ENCODE results near the gene CDK14.
"Not testable (repeated sequence)": the region's sequence is repeated elsewhere in the genome, so short reads cannot be mapped to it uniquely, and the experiment has no call there.

The CDK14 gene

DNA sequence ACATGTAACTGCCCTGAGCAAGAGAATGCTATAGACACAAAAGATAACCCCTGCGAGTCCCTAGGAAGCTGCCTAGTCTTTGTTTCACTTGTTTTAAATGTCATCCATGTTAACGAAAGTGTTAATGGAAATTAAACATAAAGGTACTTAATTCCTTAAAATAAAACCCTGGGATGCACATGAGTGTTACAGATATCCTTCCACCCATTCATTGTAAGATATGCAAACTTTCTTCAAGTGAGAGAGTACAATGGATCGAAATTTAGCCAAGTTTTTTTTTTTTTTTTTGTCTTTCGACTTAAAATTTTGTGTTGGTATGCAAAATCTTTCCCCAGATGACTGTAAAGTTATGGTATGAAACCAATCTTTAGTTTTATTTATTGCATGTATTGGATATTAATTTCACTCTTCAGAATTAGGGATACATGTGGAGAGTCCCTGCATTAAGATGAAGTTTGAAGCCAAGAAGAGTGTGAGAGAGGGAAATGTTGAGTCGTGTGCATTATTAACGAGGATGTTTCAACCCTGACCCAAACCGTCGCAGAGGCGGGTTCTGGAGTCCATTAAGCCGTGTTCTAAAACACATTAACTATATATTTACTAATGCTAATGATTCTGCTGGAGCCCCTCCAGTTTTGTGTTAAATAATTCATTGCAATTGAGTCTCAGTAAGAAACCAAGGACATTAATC is 1.6 kb downstream of the CDK14 start:
- DNase-seq = no peak

GRCh38 chr7:90599038-90599437 is 2.9 kb downstream of the CDK14 start:
- DNase-seq = no peak

DNA sequence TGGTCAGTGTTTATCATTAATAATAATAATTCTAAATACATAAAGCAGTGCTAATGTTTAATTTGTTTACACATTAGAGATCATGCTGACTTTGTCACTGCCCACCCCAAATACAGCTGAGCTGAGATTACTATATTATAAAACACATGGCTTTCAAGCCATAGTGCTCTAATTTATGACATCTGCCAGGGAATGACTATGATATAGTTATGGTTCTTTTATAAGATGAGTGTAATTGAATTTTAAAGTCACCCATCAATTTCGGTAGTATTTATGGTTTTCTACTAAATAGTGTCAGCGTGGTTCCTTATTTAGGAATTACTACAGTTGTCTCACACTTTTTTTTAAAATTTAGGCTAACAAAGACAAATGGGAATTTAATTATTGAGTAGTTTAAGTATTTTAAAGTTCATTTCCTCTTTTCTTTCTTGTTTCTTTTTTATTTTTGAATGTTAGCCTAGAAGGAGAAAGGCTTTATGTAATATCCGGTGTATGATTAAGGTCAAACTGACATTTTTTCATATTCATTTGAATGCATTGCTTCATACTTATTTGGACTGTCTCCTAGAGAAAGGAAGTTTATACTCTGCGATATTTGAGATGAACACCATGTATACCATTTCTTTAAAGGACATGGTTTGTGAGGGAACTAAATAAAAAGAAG is 3.9 kb downstream of the CDK14 start:
- no peak for DNase-seq

GRCh38 chr7:90602303-90602702 is 6.2 kb downstream of the CDK14 start:
- DNase-seq = no peak

GRCh38 chr7:90603346-90603745 is 7.2 kb downstream of the CDK14 start:
- DNase-seq = no peak

DNA sequence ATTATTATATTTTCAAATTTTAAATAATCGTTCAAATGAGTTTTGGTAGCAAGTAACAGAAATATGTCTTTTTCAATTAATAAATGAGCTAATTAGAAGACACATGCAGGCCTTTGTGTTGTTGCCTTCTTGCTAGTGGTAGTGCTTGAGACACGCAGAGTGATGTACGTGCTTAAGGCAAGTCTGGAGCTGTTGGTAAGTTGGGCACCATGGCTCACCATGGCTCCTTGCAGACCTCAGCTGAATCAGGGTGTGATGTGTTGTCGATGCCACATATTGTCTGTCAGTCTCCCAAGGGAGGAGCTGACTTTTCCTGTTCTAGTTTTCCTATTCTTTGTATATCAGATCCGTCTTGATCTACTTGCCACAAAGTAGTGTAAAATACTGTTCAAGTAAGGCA is 8.3 kb downstream of the CDK14 start:
- no peak for DNase-seq

DNA sequence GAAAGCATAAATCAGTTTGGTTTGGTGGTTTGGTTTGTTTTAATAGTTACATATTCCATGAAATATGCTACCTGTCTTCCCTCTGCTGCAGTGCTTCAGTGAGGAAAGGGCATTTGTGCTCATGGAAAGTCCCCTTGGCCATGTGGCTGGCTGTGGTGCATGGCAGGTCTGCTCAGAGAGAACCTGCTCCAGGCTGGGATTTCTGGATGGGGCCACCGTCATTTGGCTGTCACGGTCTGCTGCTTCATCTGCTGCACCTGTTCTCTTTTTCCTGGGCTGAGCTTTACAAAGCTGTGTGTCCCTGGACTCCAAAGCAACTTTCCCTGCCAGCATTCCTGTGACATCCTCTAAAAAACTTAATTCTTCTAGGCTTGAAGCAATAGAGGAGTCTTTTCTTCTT is 8.9 kb downstream of the CDK14 start:
- DNase-seq = no peak

DNA sequence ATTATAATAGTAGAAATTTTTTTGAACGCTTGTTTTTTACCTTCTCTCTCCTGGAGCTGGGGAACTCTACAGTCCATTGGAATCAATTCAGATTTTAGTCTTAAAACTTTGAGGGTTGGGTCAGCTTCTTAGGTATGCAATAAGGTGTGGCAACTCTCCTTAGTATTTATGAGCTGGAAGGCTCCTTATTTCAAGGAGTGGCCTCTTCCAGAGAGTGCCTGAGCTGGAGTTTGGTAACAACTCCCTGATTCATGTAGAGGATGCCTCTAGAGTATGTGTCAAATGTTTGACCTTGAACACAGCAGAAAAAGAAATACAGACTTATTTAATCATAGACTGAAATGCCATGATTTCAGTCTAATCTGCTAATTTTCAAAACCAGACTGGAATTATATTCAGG is 11.1 kb downstream of the CDK14 start:
- DNase-seq = no peak

DNA sequence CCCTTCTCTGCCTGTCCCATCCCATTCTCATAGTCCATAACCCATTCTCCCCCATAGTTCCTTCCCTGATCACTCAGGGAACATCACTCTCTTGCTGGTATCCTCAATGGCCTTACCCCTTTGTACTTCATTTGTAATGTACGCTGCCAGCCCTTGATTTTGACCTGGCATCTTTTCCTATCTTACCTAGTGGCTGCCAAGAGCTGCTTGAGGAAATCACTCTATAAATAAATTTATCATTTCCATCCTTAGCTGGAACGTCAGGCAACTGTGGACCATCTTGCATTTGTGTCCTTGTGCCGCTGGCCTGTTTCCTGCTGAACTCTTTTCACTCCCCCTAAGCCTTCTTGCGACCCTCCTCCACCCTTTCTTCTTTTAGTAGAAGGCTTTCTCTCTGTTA is 14.0 kb downstream of the CDK14 start:
- no peak for DNase-seq

GRCh38 chr7:90611115-90611514 is 15.0 kb downstream of the CDK14 start:
- no peak for DNase-seq

- DNase-seq = no peak
Observed at GRCh38 chr7:90613088-90613498, 17.0 kb downstream of the CDK14 start.

- DNase-seq = no peak
Observed at GRCh38 chr7:90617442-90617841, 21.3 kb downstream of the CDK14 start.

DNA sequence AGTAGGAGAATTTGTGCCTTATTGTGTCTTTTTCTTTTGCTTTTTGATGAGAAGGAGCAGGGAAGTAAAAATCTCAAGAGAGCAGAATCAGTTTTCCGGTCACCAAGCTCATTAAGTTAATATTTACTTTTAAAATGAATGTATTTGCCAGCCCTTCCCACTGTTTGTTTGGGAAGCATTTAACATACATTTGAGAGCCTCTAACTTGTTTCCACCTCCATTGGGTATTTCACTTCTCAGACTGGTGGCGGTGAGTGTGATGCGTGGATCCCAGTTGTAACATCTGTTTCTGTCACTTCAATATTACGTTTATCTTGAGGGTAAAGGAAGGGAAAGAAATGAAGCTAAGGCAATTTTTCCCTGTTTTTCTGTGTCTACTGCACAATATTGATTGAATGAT is 22.8 kb downstream of the CDK14 start:
- no peak for DNase-seq

DNA sequence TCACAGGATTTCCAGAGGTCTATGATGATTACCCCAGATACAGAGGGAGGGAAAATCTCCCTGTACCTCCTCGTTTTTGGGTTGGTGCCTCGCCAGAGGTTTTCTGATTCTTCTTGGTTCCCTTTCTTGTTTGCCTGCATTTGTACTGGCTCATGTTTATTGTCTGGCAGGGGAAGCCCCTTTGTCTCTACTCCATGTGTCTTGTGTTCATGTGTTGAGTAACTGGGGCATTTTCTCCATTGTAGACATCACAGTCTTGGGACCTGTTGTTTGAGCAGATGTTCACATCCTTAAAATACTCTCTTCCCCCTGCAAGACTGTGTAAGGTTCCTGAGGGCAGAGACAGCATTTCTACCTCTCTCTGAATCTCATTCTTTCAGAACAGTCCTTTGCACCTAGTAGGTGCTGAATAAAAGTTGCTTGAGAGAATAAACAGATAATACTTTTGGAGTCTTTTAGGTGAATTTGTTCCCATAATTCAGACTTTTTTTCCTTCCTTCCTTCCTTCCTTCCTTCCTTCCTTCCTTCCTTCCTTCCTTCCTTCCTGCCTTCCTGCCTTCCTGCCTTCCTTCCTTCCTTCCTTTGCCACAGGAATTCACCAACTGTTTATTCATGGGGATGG is 25.1 kb downstream of the CDK14 start:
- DNase-seq = no peak

DNA sequence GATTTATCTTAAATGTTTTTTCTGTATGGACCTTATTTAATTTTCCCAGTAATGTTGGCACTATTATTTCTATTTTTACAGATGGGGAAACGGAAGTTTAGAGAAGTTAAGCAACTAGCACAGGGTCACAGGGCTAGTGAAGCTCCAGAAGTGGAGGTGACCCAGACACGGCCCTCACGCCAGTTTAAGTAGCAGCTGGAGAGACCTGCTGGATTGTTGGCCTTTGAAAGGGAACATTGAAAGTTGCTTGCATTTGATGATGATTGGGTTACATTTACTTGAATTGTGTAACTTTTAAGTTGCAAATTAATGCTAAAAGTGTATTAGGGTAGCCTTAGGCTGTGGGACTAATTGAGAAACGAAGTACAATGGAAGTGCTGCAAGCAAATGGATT is 25.6 kb downstream of the CDK14 start:
- DNase-seq = no peak

DNA sequence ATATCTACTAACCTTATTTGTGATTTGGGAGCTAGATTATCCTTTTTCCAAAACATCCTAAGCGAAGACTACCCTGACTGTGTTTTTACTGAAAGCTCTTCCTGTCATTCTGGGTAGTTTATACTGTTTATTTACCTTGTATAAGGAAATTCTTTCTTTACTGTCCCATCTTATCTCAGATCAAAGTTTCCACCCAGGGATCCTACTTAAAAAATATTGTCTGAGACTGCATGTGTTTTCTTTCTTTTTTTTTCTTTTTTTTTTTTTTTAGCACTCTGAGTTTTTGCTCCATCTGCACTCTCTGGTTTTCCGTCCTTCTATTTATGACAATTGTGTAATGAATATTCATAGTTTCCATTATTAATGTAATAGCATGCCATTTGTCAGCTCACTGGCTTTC is 26.5 kb downstream of the CDK14 start:
- DNase-seq = no peak

DNA sequence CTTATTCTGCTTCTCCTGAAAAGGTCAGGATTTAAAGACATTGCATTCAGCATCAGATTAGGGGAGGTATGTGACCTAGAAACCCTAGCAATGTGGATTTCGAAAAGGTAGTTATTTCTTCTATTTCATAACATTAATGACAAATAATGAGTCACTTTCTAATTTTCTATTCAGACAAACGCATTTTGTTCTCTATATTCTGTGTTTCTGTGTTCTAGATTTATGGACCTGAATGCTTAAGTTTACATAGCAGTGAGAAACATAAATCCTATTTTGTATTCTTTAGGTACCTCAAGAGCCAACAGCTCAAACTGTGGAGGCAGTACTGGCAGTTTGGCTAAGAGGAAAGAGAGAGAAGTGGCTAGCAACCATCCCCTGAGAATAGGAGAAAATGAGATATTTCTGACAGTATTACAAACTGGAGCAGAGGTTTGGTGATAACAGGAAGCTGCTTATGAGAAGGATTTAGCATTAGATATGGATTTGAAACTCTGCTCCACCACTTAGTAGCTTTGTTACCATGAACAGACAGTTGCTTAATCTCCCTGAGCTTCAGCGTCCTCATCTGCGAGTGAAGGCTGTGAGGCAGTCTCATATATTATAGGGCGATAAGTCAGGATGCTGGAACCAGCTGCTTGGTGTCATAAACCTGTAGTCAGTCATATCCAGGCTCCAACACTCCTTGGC is 28.2 kb downstream of the CDK14 start:
- no peak for DNase-seq

- no peak for DNase-seq
Observed at GRCh38 chr7:90625051-90625450, 28.9 kb downstream of the CDK14 start.

- DNase-seq = no peak
Observed at GRCh38 chr7:90625562-90625961, 29.4 kb downstream of the CDK14 start.

DNA sequence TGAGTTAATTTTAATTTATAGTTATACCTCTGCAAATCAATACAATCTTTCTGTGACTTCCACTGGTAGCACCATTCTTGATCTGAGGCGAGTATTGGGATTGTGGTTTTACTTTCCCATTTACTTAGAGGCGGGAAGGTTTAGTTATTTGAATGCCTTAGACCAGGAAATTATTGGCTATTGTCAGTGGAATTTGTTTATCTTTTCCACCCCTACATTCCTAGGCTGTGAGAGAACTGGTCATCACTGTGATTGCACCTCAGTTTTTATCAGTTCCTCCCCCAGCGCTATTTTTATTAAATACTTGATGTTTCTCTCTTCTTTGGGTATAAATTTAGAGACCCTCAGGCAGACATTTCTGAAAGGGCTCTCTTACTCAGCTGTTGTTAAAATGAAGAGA is 29.9 kb downstream of the CDK14 start:
- no peak for DNase-seq

- peak; percentile 29 for DNase-seq
Observed at GRCh38 chr7:90629297-90629918, 33.3 kb downstream of the CDK14 start.

GRCh38 chr7:90631502-90631901 is 35.4 kb downstream of the CDK14 start:
- no peak for DNase-seq

DNA sequence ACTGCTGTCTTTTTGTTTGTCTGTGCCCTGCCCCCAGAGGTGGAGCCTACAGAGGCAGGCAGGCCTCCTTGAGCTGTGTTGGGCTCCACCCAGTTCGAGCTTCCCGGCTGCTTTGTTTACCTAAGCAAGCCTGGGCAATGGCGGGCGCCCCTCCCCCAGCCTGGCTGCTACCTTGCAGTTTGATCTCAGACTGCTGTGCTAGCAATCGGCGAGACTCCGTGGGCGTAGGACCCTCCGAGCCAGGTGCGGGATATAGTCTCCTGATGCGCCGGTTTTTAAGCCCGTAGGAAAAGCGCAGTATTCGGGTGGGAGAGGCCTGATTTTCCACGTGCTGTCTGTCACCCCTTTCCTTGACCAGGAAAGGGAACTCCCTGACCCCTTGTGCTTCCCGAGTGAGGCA is 43.6 kb downstream of the CDK14 start:
- not testable (repeated sequence) for DNase-seq

All from CD4-positive, alpha-beta T cell treated with Interleukin-12 subunit alpha and Interleukin-12 subunit beta, for 1 hour (primary cell).